ENCODE data around the gene KCTD20. TPM values are rescaled to one million over a fixed set of nuclear protein-coding genes. Genes with fewer than 3 reads are reported as not detected.

KCTD20 gene
- total and polyA plus RNA-seq, 2 of the 13 experiments (the other 11 are each of a cell fraction or from before 2014, with no cell fraction given) = 52.7 to 67.1 TPM

DNA sequence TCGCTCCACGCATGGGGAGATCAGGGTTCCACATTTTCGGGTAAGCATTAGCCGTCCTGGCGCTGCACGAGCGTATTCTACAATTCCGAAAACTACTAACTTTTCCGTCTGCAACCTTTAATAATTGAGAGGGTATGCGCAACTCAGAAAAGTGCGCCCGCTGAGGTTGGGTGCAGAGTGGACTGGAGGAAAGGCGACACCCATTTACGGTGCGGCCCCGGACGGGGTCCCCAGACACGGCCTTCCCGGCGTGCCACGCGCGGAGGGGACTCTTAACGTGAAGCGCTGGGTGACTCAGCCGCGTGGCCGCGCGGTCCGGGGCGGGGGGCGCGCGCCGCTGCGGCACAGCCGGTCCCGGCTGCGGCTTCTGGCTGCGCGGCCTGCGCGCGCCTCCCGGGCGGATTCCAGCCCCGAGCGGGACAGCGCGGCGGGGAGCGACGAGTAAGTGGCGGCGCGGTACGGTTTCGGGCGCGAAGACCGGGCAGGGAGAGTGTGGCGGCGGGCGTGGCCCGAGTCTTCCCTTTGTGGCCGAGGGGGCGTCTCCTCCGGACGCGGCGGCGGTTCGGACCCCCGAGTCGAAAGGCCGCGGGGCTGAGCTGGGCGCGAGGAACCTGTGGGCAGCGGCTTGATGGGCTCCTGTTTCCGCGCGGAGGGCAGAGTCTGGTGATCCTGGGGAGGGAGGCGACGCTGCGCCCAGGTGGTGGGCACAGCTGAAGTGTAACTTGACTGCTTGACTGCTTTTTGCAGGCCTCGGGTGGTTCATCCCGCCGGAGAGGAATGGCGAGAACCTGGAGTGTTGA lies at the start of gene KCTD20, which contains the start of gene PXT1 (continued):
- TF ChIP-seq, protein P1, sequence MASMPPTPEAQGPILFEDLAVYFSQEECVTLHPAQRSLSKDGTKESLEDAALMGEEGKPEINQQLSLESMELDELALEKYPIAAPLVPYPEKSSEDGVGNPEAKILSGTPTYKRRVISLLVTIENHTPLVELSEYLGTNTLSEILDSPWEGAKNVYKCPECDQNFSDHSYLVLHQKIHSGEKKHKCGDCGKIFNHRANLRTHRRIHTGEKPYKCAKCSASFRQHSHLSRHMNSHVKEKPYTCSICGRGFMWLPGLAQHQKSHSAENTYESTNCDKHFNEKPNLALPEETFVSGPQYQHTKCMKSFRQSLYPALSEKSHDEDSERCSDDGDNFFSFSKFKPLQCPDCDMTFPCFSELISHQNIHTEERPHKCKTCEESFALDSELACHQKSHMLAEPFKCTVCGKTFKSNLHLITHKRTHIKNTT (CRISPR knock-in tag; IDR thresholded peaks at IDR 0.05) = no peak
- no peak for TF ChIP-seq JUN (CRISPR knock-in tag; IDR thresholded peaks at IDR 0.05)
- no peak for TF ChIP-seq RCOR2 (CRISPR knock-in tag; IDR thresholded peaks at IDR 0.05)
- TF ChIP-seq IKZF4 (CRISPR knock-in tag; IDR thresholded peaks at IDR 0.05; ENCODE audit: borderline replicate concordance, low read depth, not compliant biosample characterization) = peak; percentile 88
- TF ChIP-seq, protein P2, sequence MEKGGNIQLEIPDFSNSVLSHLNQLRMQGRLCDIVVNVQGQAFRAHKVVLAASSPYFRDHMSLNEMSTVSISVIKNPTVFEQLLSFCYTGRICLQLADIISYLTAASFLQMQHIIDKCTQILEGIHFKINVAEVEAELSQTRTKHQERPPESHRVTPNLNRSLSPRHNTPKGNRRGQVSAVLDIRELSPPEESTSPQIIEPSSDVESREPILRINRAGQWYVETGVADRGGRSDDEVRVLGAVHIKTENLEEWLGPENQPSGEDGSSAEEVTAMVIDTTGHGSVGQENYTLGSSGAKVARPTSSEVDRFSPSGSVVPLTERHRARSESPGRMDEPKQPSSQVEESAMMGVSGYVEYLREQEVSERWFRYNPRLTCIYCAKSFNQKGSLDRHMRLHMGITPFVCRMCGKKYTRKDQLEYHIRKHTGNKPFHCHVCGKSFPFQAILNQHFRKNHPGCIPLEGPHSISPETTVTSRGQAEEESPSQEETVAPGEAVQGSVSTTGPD (CRISPR knock-in tag; IDR thresholded peaks at IDR 0.05) = no peak
- peak; percentile 82; the same call in 1 of the 2 replicates for TF ChIP-seq MTF1 (CRISPR knock-in tag; IDR thresholded peaks at IDR 0.05)
- TF ChIP-seq ZNF589 (CRISPR knock-in tag; conservative IDR thresholded peaks at IDR 0.05) = peak; percentile 80; the same call in 1 of the 2 replicates
- TF ChIP-seq, protein P3, sequence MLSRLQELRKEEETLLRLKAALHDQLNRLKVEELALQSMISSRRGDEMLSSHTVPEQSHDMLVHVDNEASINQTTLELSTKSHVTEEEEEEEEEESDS (CRISPR knock-in tag; IDR thresholded peaks at IDR 0.05; ENCODE audit: borderline replicate concordance) = no peak
- peak; percentile 85; the same call in 1 of the 2 replicates for TF ChIP-seq TBX2 (CRISPR knock-in tag; IDR thresholded peaks at IDR 0.05; ENCODE audit: borderline replicate concordance)
- TF ChIP-seq TARDBP (CRISPR knock-in tag; IDR thresholded peaks at IDR 0.05) = peak; percentile 73; the same call in 1 of the 2 replicates
- TF ChIP-seq, protein P4, sequence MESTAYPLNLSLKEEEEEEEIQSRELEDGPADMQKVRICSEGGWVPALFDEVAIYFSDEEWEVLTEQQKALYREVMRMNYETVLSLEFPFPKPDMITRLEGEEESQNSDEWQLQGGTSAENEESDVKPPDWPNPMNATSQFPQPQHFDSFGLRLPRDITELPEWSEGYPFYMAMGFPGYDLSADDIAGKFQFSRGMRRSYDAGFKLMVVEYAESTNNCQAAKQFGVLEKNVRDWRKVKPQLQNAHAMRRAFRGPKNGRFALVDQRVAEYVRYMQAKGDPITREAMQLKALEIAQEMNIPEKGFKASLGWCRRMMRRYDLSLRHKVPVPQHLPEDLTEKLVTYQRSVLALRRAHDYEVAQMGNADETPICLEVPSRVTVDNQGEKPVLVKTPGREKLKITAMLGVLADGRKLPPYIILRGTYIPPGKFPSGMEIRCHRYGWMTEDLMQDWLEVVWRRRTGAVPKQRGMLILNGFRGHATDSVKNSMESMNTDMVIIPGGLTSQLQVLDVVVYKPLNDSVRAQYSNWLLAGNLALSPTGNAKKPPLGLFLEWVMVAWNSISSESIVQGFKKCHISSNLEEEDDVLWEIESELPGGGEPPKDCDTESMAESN (CRISPR knock-in tag; conservative IDR thresholded peaks at IDR 0.05) = peak; percentile 84
- peak; percentile 96 for TF ChIP-seq TAF1 (CRISPR knock-in tag; IDR thresholded peaks at IDR 0.05)
- TF ChIP-seq, protein P5, sequence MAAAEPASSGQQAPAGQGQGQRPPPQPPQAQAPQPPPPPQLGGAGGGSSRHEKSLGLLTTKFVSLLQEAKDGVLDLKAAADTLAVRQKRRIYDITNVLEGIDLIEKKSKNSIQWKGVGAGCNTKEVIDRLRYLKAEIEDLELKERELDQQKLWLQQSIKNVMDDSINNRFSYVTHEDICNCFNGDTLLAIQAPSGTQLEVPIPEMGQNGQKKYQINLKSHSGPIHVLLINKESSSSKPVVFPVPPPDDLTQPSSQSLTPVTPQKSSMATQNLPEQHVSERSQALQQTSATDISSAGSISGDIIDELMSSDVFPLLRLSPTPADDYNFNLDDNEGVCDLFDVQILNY (CRISPR knock-in tag; conservative IDR thresholded peaks at IDR 0.05) = no peak; the same call in 1 of the 2 replicates
- no peak for TF ChIP-seq ZNF780A (CRISPR knock-in tag; IDR thresholded peaks at IDR 0.05)
- TF ChIP-seq, protein P6, sequence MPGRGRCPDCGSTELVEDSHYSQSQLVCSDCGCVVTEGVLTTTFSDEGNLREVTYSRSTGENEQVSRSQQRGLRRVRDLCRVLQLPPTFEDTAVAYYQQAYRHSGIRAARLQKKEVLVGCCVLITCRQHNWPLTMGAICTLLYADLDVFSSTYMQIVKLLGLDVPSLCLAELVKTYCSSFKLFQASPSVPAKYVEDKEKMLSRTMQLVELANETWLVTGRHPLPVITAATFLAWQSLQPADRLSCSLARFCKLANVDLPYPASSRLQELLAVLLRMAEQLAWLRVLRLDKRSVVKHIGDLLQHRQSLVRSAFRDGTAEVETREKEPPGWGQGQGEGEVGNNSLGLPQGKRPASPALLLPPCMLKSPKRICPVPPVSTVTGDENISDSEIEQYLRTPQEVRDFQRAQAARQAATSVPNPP (CRISPR knock-in tag; IDR thresholded peaks at IDR 0.05) = 0 out of 2 replicates have a peak, but pooled peaks have one; percentile 34
- no peak for TF ChIP-seq MTF2 (CRISPR knock-in tag; IDR thresholded peaks at IDR 0.05; ENCODE audit: borderline replicate concordance)
- no peak for TF ChIP-seq PAWR (CRISPR knock-in tag; IDR thresholded peaks at IDR 0.05; ENCODE audit: borderline replicate concordance)
- TF ChIP-seq, protein P7, sequence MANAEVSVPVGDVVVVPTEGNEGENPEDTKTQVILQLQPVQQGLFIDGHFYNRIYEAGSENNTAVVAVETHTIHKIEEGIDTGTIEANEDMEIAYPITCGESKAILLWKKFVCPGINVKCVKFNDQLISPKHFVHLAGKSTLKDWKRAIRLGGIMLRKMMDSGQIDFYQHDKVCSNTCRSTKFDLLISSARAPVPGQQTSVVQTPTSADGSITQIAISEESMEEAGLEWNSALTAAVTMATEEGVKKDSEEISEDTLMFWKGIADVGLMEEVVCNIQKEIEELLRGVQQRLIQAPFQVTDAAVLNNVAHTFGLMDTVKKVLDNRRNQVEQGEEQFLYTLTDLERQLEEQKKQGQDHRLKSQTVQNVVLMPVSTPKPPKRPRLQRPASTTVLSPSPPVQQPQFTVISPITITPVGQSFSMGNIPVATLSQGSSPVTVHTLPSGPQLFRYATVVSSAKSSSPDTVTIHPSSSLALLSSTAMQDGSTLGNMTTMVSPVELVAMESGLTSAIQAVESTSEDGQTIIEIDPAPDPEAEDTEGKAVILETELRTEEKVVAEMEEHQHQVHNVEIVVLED (CRISPR knock-in tag; IDR thresholded peaks at IDR 0.05; ENCODE audit: borderline replicate concordance) = peak; percentile 82

Measured in HepG2 (cell line).